K562 (cell line): ENCODE measurements around the gene EGR2.

Source experiments
- POLR2A ChIP-seq: fragments of 450-650 bp; conservative IDR thresholded peaks from 2 replicates; pipeline ENCODE4 v1.6.1; 2016
- SPI1 ChIP-seq: IDR thresholded peaks from 2 replicates; pipeline ENCODE4 v1.6.1; 2011; ENCODE audit warnings: low read depth, low read length, control low read depth, borderline replicate concordance
- SRF ChIP-seq, 2 experiments: fragments of 250-450, 450-650 bp in 1 of 2; sonication (Bioruptor Pico) in 1 of 2; sonication (generic) in 1 of 2; formaldehyde crosslinking; IDR thresholded peaks; 2 replicates each; pipeline versions ENCODE4 v1.5.0 to v1.5.1; 2020 to 2022; ENCODE audit warnings: mild to moderate bottlenecking in 1 of 2, missing genetic modification reagents in 1 of 2
- STAT6 ChIP-seq: sonication (generic); formaldehyde crosslinking; IDR thresholded peaks from 2 replicates; pipeline ENCODE4 v1.8.1; 2023; ENCODE audit warnings: mild to moderate bottlenecking, missing genetic modification reagents
- THAP7 ChIP-seq: fragments of 250-450 bp; sonication (Bioruptor Pico); IDR thresholded peaks from 2 replicates; pipeline ENCODE4 v1.5.0; 2021

- TF ChIP-seq POLR2A (no peak), SPI1 (no peak), SRF (CRISPR knock-in tag; IDR thresholded peaks at IDR 0.05) (no peak), STAT6 (CRISPR knock-in tag) (no peak), THAP7 (CRISPR knock-in tag) (no peak)
These were observed 39.9 kb upstream of the EGR2 start for GRCh38 chr10:62856021-62856420.
